GM23338 (cell line): ENCODE data around the gene DKK1. TPM values are rescaled to one million over a fixed set of nuclear protein-coding genes. Genes with fewer than 3 reads are reported as not detected.

Source experiments
- ATAC-seq: fragments of 200-7000 bp; cut with Tn5 transposase; 3 replicates; pipeline ENCODE4 v1.9.1; 2020
- DNase-seq: peaks from one replicate; pipeline ENCODE4 v3.0.0-alpha.2; 2015; ENCODE audit warnings: low spot score
- H2AFZ ChIP-seq: fragments of 200-600 bp; sonication (generic); 2 replicates; pipeline ENCODE4 v1.8.0; 2016; ENCODE audit warnings: antibody characterized with exemption, mild to moderate bottlenecking, moderate library complexity
- H3F3A ChIP-seq: fragments of 200-600 bp; sonication (generic); replicated peaks from 2 replicates; pipeline ENCODE4 v1.8.0; 2017; ENCODE audit warnings: antibody characterized with exemption, mixed run types, low read depth
- H3K27ac ChIP-seq: fragments of 200-600 bp; sonication (generic); 2 replicates; pipeline ENCODE4 v1.6.1; 2016; ENCODE audit warnings: low read depth
- H3K27me3 ChIP-seq: fragments of 200-600 bp; sonication (generic); 2 replicates; pipeline ENCODE4 v1.8.0; 2016; ENCODE audit warnings: mild to moderate bottlenecking, mixed run types, moderate library complexity; ENCODE audit not compliant: insufficient read depth
- H3K36me3 ChIP-seq: fragments of 200-600 bp; sonication (generic); 2 replicates; pipeline ENCODE4 v1.8.0; 2016; ENCODE audit warnings: mild to moderate bottlenecking; ENCODE audit not compliant: insufficient read depth
- H3K4me1 ChIP-seq: fragments of 200-600 bp; sonication (generic); 2 replicates; pipeline ENCODE4 v1.8.0; 2016; ENCODE audit warnings: mild to moderate bottlenecking, moderate library complexity; ENCODE audit not compliant: insufficient read depth
- H3K4me2 ChIP-seq: fragments of 200-600 bp; sonication (generic); 2 replicates; pipeline ENCODE4 v1.7.1; 2017; ENCODE audit warnings: mixed run types
- H3K4me3 ChIP-seq: fragments of 200-600 bp; sonication (generic); 2 replicates; pipeline ENCODE4 v1.6.1; 2016; ENCODE audit warnings: mixed run types
- H3K79me2 ChIP-seq: fragments of 200-600 bp; sonication (generic); replicated peaks from 2 replicates; pipeline ENCODE4 v1.8.0; 2017; ENCODE audit warnings: mild to moderate bottlenecking; ENCODE audit not compliant: insufficient read depth
- H3K9me2 ChIP-seq: fragments of 200-600 bp; sonication (generic); 2 replicates; pipeline ENCODE4 v1.8.0; 2017; ENCODE audit not compliant: insufficient read depth
- H4K20me1 ChIP-seq: fragments of 200-600 bp; sonication (generic); replicated peaks from 2 replicates; pipeline ENCODE4 v1.8.0; 2017; ENCODE audit warnings: mild to moderate bottlenecking; ENCODE audit not compliant: insufficient read depth
- H3K27ac Mint-ChIP-seq: 2 replicates; pipeline ENCODE4 v1.8.0; 2020; ENCODE audit warnings: inconsistent platforms, mild to moderate bottlenecking, moderate library complexity, mixed read lengths
- H3K27me3 Mint-ChIP-seq: 3 replicates; pipeline ENCODE4 v1.8.0; 2022; ENCODE audit warnings: low read depth, mild to moderate bottlenecking, moderate library complexity, mixed read lengths, inconsistent platforms; ENCODE audit not compliant: insufficient read depth, poor library complexity
- H3K36me3 Mint-ChIP-seq: 3 replicates; pipeline ENCODE4 v1.8.0; 2021; ENCODE audit warnings: low read depth, mild to moderate bottlenecking, inconsistent platforms, moderate library complexity, mixed read lengths
- H3K4me1 Mint-ChIP-seq: 3 replicates; pipeline ENCODE4 v1.8.0; 2020; ENCODE audit warnings: mild to moderate bottlenecking, inconsistent platforms, mixed read lengths
- H3K4me3 Mint-ChIP-seq: 3 replicates; pipeline ENCODE4 v1.8.0; 2021; ENCODE audit warnings: moderate library complexity, mild to moderate bottlenecking, inconsistent platforms, mixed read lengths
- H3K9me3 Mint-ChIP-seq: 3 replicates; pipeline ENCODE4 v1.8.0; 2020; ENCODE audit warnings: moderate library complexity, mild to moderate bottlenecking, inconsistent platforms, mixed read lengths
- JUNB ChIP-seq: IDR thresholded peaks from one replicate; pipeline ENCODE4 v1.6.1; 2016; ENCODE audit warnings: antibody characterized with exemption; ENCODE audit not compliant: unreplicated experiment
- NANOG ChIP-seq: IDR thresholded peaks from 2 replicates; pipeline ENCODE4 v1.6.1; 2016; ENCODE audit warnings: antibody characterized with exemption, borderline replicate concordance
- STAT1 ChIP-seq: IDR thresholded peaks from one replicate; pipeline ENCODE4 v1.6.1; 2016; ENCODE audit warnings: antibody characterized with exemption; ENCODE audit not compliant: unreplicated experiment
- ZNF114 ChIP-seq: fragments of 250-450 bp; sonication (Bioruptor Pico); IDR thresholded peaks from 2 replicates; pipeline ENCODE4 v1.5.0; 2020; ENCODE audit warnings: mild to moderate bottlenecking, moderate library complexity
- ZNF331 ChIP-seq: fragments of 250-450 bp; sonication (Bioruptor Pico); IDR thresholded peaks from 2 replicates; pipeline ENCODE4 v1.5.0; 2020; ENCODE audit warnings: low read depth, mild to moderate bottlenecking, moderate library complexity
- polyA plus RNA-seq: library from polyadenylated mRNA; unstranded; fragments of >200 nt; fragmentation: Nextera tagmentation; extraction: Ambion mirVana; gene quantifications from 2 replicates; pipeline ENCODE4 v1.2.1, GENCODE V29; 2016
- total RNA-seq: library from RNA; depleted of rRNA; stranded (reverse); fragments of >200 nt; shearing (Covaris generic); gene quantifications from 2 replicates; pipeline ENCODE4 v1.2.3, GENCODE V29; 2014
- TF ChIP-seq, protein P1 (sequence below): IDR thresholded peaks from one replicate; pipeline ENCODE4 v1.6.1; 2018; ENCODE audit warnings: antibody characterized with exemption; ENCODE audit not compliant: unreplicated experiment
- TF ChIP-seq, protein P2 (sequence below): IDR thresholded peaks from 2 replicates; pipeline ENCODE4 v1.6.1; 2016; ENCODE audit warnings: antibody characterized with exemption
- TF ChIP-seq, protein P3 (sequence below), 2 experiments: fragments of 200-600 bp in 1 of 2; sonication (generic) in 1 of 2; conservative IDR thresholded peaks; 2 replicates each; pipeline versions ENCODE4 v1.5.1 to v1.6.1; 2016 to 2017; ENCODE audit warnings: antibody characterized with exemption in 2 of 2, low read depth in 2 of 2, mild to moderate bottlenecking in 2 of 2, moderate library complexity in 1 of 2
- TF ChIP-seq, protein P4 (sequence below): fragments of 250-450 bp; sonication (Bioruptor Pico); IDR thresholded peaks from 2 replicates; pipeline ENCODE4 v1.5.0; 2020; ENCODE audit warnings: mild to moderate bottlenecking, moderate library complexity

DKK1 gene
- total and polyA plus RNA-seq, 2 experiments from 2014 or later: 0.45 TPM; not detected in 1

DNA sequence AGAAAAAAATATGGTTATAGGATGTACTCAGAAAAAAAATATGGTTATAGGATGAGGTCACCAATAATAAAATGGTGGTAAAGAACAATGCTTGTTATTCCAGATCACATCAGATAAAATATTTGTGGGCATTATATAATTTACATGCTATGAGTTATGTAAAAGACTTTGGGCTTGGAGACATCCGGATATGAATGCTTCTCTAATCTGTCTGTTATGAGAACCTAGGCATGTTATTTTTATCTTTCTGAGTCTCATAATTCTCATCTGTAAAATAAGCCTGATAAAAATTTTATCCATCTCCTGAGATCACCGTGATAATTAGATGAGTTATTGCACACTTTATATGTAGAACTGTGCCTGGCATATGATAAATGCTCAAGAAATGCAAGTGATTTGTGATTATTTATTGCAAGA lies 37.8 kb downstream of the DKK1 start (continued):
- TF ChIP-seq, protein P1, sequence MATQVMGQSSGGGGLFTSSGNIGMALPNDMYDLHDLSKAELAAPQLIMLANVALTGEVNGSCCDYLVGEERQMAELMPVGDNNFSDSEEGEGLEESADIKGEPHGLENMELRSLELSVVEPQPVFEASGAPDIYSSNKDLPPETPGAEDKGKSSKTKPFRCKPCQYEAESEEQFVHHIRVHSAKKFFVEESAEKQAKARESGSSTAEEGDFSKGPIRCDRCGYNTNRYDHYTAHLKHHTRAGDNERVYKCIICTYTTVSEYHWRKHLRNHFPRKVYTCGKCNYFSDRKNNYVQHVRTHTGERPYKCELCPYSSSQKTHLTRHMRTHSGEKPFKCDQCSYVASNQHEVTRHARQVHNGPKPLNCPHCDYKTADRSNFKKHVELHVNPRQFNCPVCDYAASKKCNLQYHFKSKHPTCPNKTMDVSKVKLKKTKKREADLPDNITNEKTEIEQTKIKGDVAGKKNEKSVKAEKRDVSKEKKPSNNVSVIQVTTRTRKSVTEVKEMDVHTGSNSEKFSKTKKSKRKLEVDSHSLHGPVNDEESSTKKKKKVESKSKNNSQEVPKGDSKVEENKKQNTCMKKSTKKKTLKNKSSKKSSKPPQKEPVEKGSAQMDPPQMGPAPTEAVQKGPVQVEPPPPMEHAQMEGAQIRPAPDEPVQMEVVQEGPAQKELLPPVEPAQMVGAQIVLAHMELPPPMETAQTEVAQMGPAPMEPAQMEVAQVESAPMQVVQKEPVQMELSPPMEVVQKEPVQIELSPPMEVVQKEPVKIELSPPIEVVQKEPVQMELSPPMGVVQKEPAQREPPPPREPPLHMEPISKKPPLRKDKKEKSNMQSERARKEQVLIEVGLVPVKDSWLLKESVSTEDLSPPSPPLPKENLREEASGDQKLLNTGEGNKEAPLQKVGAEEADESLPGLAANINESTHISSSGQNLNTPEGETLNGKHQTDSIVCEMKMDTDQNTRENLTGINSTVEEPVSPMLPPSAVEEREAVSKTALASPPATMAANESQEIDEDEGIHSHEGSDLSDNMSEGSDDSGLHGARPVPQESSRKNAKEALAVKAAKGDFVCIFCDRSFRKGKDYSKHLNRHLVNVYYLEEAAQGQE: no peak
- TF ChIP-seq ZNF114 (CRISPR knock-in tag) (no peak), STAT1 (no peak), NANOG (no peak), JUNB (no peak)
- TF ChIP-seq, protein P2, sequence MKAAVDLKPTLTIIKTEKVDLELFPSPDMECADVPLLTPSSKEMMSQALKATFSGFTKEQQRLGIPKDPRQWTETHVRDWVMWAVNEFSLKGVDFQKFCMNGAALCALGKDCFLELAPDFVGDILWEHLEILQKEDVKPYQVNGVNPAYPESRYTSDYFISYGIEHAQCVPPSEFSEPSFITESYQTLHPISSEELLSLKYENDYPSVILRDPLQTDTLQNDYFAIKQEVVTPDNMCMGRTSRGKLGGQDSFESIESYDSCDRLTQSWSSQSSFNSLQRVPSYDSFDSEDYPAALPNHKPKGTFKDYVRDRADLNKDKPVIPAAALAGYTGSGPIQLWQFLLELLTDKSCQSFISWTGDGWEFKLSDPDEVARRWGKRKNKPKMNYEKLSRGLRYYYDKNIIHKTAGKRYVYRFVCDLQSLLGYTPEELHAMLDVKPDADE: no peak
- TF ChIP-seq, protein P3, sequence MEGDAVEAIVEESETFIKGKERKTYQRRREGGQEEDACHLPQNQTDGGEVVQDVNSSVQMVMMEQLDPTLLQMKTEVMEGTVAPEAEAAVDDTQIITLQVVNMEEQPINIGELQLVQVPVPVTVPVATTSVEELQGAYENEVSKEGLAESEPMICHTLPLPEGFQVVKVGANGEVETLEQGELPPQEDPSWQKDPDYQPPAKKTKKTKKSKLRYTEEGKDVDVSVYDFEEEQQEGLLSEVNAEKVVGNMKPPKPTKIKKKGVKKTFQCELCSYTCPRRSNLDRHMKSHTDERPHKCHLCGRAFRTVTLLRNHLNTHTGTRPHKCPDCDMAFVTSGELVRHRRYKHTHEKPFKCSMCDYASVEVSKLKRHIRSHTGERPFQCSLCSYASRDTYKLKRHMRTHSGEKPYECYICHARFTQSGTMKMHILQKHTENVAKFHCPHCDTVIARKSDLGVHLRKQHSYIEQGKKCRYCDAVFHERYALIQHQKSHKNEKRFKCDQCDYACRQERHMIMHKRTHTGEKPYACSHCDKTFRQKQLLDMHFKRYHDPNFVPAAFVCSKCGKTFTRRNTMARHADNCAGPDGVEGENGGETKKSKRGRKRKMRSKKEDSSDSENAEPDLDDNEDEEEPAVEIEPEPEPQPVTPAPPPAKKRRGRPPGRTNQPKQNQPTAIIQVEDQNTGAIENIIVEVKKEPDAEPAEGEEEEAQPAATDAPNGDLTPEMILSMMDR (conservative IDR thresholded peaks at IDR 0.05; ENCODE audit: low read depth in 2 of 2): no peak

DNA sequence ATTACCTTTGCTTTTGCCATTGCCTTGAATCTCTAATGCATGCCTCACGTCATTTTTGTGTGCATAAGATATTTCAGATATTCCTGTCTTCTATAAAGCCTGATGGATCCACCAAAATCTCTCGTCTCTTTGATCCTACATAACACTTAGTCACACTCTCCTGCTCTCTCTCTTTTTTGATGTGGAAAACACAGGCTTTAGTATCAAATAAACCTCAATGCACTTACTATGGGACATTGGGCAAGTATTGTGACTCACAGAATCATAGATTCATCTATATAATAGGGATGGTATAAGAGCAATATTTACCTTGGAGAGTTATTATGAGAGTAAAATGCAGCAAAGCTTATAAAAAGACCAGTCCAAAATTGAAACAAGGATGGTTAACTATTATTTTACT lies 39.1 kb downstream of the DKK1 start:
- Mint-ChIP-seq H3K27me3 (no peaks in the 10 kb centered on the region), H3K4me1 (no peaks in the 10 kb centered on the region), H3K4me3 (no peak overlapping the region), H3K27ac (no peak overlapping the region), H3K9me3 (no peaks in the 10 kb centered on the region), H3K36me3 (no peaks in the 10 kb centered on the region)
- H3K79me2 ChIP-seq: no peaks in the 10 kb centered on the region
- H3K27me3 ChIP-seq: no peaks in the 10 kb centered on the region
- H3K9me2 ChIP-seq: no peaks in the 10 kb centered on the region
- H3F3A ChIP-seq: no peaks in the 10 kb centered on the region
- no peaks in the 10 kb centered on the region for H4K20me1 ChIP-seq
- DNase-seq: no peak
- H3K4me1 ChIP-seq: no peaks in the 10 kb centered on the region
- ATAC-seq: no peak
- no peak overlapping the region for H3K27ac ChIP-seq
- no peak overlapping the region for H3K4me3 ChIP-seq
- H2AFZ ChIP-seq: no peak overlapping the region
- no peak overlapping the region for H3K4me2 ChIP-seq
- no peaks in the 10 kb centered on the region for H3K36me3 ChIP-seq
- TF ChIP-seq ZNF114 (CRISPR knock-in tag) (no peak), NANOG (no peak), STAT1 (no peak), ZNF331 (CRISPR knock-in tag) (no peak)
- TF ChIP-seq, protein P4, sequence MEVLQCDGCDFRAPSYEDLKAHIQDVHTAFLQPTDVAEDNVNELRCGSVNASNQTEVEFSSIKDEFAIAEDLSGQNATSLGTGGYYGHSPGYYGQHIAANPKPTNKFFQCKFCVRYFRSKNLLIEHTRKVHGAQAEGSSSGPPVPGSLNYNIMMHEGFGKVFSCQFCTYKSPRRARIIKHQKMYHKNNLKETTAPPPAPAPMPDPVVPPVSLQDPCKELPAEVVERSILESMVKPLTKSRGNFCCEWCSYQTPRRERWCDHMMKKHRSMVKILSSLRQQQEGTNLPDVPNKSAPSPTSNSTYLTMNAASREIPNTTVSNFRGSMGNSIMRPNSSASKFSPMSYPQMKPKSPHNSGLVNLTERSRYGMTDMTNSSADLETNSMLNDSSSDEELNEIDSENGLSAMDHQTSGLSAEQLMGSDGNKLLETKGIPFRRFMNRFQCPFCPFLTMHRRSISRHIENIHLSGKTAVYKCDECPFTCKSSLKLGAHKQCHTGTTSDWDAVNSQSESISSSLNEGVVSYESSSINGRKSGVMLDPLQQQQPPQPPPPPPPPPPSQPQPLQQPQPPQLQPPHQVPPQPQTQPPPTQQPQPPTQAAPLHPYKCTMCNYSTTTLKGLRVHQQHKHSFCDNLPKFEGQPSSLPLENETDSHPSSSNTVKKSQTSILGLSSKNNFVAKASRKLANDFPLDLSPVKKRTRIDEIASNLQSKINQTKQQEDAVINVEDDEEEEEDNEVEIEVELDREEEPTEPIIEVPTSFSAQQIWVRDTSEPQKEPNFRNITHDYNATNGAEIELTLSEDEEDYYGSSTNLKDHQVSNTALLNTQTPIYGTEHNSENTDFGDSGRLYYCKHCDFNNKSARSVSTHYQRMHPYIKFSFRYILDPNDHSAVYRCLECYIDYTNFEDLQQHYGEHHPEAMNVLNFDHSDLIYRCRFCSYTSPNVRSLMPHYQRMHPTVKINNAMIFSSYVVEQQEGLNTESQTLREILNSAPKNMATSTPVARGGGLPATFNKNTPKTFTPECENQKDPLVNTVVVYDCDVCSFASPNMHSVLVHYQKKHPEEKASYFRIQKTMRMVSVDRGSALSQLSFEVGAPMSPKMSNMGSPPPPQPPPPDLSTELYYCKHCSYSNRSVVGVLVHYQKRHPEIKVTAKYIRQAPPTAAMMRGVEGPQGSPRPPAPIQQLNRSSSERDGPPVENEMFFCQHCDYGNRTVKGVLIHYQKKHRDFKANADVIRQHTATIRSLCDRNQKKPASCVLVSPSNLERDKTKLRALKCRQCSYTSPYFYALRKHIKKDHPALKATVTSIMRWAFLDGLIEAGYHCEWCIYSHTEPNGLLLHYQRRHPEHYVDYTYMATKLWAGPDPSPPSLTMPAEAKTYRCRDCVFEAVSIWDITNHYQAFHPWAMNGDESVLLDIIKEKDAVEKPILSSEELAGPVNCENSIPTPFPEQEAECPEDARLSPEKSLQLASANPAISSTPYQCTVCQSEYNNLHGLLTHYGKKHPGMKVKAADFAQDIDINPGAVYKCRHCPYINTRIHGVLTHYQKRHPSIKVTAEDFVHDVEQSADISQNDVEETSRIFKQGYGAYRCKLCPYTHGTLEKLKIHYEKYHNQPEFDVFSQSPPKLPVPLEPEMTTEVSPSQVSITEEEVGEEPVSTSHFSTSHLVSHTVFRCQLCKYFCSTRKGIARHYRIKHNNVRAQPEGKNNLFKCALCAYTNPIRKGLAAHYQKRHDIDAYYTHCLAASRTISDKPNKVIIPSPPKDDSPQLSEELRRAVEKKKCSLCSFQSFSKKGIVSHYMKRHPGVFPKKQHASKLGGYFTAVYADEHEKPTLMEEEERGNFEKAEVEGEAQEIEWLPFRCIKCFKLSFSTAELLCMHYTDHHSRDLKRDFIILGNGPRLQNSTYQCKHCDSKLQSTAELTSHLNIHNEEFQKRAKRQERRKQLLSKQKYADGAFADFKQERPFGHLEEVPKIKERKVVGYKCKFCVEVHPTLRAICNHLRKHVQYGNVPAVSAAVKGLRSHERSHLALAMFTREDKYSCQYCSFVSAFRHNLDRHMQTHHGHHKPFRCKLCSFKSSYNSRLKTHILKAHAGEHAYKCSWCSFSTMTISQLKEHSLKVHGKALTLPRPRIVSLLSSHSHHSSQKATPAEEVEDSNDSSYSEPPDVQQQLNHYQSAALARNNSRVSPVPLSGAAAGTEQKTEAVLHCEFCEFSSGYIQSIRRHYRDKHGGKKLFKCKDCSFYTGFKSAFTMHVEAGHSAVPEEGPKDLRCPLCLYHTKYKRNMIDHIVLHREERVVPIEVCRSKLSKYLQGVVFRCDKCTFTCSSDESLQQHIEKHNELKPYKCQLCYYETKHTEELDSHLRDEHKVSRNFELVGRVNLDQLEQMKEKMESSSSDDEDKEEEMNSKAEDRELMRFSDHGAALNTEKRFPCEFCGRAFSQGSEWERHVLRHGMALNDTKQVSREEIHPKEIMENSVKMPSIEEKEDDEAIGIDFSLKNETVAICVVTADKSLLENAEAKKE (CRISPR knock-in tag): no peak
- TF ChIP-seq, protein P1: no peak
